ENCODE results near the gene TRAFD1.
"Not testable (repeated sequence)": the region's sequence is repeated elsewhere in the genome, so short reads cannot be mapped to it uniquely, and the experiment has no call there.

TRAFD1 gene, protein sequence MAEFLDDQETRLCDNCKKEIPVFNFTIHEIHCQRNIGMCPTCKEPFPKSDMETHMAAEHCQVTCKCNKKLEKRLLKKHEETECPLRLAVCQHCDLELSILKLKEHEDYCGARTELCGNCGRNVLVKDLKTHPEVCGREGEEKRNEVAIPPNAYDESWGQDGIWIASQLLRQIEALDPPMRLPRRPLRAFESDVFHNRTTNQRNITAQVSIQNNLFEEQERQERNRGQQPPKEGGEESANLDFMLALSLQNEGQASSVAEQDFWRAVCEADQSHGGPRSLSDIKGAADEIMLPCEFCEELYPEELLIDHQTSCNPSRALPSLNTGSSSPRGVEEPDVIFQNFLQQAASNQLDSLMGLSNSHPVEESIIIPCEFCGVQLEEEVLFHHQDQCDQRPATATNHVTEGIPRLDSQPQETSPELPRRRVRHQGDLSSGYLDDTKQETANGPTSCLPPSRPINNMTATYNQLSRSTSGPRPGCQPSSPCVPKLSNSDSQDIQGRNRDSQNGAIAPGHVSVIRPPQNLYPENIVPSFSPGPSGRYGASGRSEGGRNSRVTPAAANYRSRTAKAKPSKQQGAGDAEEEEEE

DNA sequence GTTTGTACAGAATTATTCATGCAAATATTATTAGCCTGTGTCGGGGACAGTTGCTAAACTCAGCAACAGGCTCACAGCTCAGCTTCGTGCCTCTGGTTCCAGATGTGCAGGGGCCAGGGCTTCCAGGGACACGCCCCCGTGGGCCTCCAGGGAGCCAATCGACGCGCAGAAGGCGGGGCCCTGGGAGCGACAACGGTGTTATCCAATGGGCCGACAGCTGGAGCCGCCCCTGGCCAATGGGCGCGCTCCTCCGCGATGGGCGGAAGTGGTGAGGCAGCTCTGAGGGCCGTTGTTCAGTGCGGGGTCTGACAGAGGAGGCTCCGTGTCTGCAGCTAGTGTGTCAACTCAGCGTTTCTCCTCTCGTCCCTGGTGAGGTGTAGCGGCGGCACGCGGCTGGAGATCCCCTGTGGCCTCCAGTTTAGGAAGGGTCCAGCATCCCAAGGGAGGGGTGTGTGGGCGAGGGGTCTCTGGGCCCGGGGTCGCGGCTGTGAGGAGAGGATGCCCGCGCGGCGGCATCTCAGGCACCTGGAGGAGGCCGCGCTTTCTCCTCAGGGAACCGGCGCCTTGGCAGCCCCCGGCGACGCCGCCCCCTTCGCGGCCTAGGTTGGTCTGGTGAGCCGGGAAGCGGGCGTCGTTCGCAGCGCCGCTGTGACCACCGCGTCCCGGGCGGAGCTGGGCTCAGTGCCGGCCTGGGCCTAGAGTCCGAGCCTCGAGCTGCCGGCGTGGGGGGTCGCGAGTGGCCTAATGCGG, at the start of gene TRAFD1:
Gene TRAFD1 (plus strand): TSS at position 311 of the 750 bp plus-strand sequence. CDS start 4,963 bp downstream, outside the sequence.
- FAIRE-seq = no peak

DNA sequence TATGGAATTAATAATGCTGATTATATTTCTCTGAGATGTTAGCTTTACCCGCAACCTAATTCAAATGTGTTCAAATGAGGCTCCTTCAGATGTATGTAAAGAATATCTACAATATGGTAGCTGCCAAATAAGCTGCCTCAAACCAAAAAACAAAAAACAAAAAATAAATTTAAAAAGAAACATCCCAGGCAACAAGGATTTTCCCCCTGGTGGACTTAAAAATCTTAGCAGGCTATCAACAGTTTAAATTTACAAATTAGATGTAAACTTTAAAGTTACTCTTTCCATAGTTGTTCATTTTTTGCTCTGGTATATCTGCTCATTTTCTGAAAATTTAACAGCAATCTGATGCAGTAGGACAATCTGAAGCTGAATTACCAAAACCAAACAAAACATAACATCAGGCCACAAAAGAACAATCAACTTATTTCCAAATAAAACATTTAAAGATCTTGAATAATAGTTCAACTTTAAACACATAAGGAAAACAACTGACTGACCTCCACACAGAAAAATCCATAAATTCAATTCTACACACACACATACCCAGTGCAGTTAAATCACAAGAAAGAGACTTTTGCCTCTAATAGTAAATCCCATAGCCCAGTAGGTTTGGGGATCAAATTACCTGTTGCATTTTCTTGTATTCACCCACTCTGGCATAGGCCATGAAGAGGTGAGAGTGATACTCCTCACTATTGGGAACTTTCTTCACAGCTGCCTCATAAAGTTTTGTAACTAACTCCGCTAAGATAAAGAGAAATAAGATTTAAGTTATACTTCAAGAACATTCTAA, 38.1 kb upstream of the TRAFD1 start:
- no peak for FAIRE-seq

- no peak for FAIRE-seq
Measured at GRCh38 chr12:112087851-112088250, 37.5 kb upstream of the TRAFD1 start.

DNA sequence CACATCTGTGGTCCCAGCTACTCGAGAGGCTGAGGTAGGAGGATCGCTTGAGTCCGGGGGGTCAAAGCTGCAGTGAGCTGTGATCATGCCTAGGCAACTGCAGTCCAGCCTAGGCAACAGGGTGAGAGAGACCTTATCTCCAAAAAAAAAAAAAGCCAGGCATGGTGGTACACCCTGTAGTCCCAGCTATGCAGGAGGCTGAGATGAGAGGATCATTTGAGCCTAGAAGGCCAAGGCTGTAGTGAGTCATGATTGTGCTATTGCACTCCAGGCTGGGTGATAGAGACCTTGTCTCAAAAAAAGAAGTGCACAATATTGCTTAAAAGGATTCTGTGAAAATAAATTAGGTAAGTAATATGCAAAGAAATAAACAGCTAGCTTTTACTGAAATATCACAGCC, 33.8 kb upstream of the TRAFD1 start:
- FAIRE-seq = no peak

GRCh38 chr12:112096070-112096469, 29.3 kb upstream of the TRAFD1 start:
- FAIRE-seq = no peak

- FAIRE-seq = no peak
Measured at GRCh38 chr12:112096667-112097066, 28.7 kb upstream of the TRAFD1 start.

- FAIRE-seq = no peak
Measured at GRCh38 chr12:112097641-112098040, 27.7 kb upstream of the TRAFD1 start.

DNA sequence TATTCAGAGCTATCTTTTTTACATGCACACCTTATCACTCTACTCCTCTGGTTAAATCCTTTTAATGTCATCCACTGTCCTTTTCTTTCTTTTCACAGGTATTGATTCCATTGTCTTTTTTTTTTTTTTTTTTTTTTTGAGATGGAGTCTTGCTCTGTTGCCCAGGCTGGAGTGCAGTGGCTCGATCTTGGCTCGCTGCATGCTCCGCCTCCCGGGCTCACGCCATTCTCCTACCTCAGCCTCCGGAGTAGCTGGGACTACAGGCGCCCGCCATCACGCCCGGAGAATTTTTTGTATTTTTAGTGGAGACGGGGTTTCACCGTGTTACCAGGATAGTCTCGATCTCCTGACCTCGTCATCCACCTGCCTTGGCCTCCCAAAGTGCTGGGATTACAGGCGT, 24.9 kb upstream of the TRAFD1 start:
- not testable (repeated sequence) for FAIRE-seq

DNA sequence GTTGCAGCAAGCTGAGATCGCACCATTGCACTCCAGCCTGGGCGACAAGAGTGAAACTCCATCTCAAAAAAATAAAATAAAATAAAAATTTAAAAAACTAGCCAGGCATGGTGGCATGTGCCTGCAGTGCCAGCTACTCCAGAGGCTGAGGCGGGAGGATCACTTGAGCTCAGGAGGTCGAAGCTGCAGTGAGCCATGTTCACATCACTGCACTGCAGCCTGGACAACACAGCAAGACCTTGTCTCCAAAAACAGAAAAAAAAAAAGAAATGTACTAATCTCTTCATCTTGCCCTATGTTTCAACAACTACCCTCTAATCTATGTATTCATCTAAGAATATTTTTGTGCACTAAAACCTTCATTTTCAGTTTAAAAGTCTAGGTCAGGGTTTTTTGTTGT, 23.2 kb upstream of the TRAFD1 start:
- FAIRE-seq = no peak

GRCh38 chr12:112102746-112103145, 22.6 kb upstream of the TRAFD1 start:
- FAIRE-seq = not testable (repeated sequence)

DNA sequence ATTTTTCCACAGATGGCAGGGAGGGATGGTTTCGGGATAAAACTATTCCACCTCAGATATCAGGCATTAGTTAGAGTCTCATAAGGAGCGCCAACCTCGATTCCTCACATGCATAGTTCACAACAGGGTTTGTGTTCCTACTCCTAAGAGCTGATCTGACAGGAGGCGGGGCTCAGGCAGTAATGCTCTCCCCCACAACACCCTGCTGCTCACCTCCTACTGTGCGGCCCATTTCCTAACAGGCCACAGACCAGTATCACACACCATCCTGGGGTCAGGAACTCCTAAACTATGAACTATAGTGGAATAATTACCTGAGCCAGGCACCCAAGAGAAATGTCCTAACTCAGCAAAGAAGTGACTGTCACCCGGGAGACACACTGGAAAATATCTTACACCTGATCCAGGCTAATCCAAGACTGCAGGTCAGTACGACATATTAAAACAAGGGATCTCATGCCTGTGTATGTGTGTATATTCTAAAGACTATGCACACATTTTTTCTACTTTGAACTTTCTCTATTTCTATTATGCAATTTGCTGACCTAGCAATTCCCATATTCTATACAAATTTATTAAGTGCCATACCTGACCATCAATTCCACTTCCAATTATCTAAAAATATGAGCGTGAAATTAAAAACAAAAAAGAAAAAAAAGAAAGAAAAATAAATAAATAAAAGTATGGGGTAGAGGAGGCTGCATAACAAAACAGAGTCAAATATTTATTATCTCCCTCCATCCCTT, 21.4 kb upstream of the TRAFD1 start:
- no peak for FAIRE-seq

- no peak for FAIRE-seq
Measured at GRCh38 chr12:112105891-112106290, 19.5 kb upstream of the TRAFD1 start.

DNA sequence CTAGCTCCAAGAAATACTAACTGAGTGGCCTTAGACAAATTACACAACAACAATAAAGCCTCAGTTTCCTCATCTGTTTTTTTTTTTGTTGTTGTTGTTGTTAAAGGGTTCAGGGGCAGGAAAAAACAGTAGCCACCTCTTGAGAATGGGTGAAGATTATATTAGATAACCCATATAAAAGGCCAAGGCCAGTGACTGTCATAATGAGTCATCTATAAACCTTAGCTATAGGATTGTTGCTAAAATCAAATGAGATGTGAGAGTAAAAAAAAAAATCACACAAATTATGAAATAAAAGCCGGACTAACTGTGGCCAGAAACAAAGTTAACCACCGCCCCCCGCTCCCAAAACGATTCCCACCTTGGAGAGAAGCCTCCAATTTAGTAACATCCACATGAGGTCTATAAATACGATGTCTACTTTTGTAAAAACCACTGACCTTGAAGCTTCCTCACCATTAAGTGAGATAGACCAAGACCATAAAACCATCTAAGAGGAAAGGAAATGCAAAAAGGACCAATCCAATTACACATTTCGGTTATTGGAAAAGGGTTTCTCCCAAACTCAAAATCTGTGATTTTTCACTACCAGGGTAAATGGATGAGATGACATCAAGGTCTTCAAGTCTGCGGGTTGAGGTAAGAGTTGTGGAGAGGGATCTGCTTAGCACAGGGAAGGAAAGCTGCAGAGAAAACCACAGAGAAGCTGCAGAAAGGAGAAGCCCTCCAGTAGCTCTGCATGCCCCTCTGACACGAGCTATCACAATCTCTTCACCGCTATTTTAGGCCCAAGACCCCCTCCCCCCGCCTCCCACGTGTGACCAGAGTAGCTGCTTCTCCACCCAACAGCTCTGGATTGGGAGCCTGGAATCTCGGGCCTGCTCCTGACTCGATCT, 17.8 kb upstream of the TRAFD1 start:
- FAIRE-seq = no peak

DNA sequence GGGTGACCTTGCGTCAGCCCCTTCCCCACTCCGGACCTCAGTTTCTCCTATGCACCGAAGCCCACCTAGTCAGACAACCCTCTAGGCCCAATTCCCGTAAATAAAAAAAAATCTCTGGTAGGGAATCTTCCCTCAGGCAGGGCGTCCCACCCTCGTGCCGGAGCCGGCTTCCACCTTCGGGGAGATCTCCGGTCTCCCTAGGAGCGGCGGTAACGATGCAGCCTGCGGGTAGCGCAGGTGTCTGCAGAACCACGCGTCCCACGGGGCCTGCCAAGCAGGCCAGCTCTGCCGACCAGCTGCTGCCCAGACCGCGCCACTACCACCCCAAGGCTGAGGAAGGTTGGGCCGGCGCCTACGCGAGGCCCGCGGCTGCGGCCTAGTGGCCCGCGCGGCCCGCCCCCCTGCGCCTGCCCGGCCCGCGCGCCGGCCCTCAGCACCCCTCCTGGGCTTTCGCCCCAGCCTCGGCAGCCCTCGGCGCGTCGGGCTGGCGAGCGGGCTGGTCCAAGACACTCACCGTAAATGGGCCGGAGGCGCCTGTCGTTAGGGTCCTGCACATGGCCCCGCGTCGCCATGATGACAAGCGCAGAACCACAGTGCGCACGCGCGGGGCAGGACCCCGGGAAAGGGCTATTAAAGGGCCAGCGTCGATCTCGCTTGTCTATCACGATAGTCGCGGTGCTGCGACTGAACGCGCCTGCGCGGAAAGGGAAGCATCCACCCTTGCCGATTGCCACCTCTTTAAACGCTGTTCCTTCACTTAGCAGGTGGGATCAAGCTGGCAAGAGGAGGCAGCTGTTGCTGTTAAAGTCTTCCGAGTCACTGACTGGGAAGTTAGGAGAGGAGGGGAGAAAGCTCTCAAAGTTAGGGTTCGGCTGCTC, 16.9 kb upstream of the TRAFD1 start, which contains the start of gene NAA25:
Gene NAA25 (minus strand): TSS at position 582 of the 878 bp plus-strand sequence. CDS start 10 bp downstream, at position 572.
- FAIRE-seq = no peak

- not testable (repeated sequence) for FAIRE-seq
Measured at GRCh38 chr12:112110787-112111662, 14.3 kb upstream of the TRAFD1 start.

DNA sequence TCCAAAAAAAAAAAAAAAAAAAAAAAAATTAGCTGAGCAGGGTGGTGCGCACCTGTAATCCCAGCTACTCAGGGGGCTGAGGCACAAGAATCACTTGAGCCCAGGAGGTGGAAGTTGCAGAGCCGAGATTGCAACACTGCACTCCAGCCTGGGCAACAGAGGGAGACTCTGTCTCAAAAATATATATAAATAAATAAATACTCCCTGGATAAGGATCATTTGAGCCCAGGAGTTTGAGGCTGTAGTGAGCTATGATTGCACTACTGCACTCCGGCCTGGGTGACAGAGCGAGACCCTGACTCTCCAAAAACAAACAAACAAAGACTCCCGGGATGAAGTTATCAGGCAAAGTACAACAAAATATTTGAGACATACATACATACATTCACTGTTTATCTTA, 13.4 kb upstream of the TRAFD1 start:
- FAIRE-seq = no peak

DNA sequence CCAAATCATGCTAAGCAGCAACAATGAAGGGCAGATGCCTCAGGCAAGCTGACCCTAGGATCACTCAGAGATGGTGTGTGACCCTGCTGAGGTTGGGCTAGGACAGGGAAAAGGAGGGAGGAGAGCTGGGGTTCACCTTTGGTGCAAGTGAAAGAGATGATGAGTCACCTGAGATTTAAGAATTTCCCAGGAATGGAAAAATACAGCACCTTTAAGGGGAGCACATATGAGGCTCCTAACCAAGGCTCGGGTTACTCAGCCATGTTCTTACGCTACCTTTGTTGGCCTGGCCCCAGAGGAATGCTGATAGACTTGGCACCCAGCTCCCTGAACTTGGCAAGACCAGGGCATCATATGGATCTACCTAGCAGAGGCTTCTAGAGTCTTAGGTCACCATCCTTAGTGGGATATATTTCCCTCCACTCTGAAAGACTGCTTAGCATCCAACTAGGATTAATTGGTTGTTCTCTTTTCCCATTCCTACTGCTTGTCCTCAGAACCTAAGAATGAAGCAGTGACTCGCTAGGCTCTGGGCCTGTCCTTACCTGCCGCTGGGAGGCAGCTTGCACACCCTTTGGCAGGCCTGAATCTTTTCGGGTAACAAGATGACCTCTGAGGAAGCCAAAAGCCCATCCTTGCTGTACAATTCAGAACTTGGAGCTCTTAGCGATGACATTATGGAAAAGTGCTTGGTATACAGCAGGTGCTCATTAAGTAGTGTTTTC, 12.8 kb upstream of the TRAFD1 start:
- FAIRE-seq = no peak

All from colon (tissue), 2 donors.